ENCODE measurements around the gene ARPC1A. TPM values are rescaled to one million over a fixed set of nuclear protein-coding genes. Genes with fewer than 3 reads are reported as not detected.

Gene ARPC1A
- total and polyA plus RNA-seq, 2 of the 8 experiments (the other 6 are each of a cell fraction or from before 2014, with no cell fraction given), result 123 to 155 TPM

DNA sequence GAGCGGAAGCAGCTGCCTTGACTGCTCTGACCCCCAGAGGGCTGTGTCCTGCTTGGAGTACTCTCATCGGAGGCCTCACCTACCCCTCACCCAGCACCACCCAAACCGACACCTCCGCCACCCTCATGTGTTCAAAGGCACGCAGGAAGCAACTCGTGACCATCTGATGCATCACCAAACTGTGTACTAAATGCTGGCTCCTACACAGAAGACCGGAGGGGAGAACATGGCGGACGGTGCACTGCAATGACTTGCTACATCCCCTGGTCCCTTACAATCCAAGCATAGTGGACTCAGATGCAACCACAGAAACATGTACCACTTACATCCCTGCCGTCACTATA is 79.3 kb downstream of the ARPC1A start (continued):
- TF ChIP-seq, protein P1, sequence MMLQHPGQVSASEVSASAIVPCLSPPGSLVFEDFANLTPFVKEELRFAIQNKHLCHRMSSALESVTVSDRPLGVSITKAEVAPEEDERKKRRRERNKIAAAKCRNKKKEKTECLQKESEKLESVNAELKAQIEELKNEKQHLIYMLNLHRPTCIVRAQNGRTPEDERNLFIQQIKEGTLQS (IDR thresholded peaks at IDR 0.05; ENCODE audit: insufficient read depth, low read depth, low read length), result no peak
- TF ChIP-seq SIN3A (conservative IDR thresholded peaks at IDR 0.05 in 1 of 2, IDR thresholded peaks at IDR 0.05 in 1 of 2; ENCODE audit: low read depth in 1 of 2, low read length in 2 of 2) (no peak), TEAD4 (IDR thresholded peaks at IDR 0.05; ENCODE audit: low read depth, low read length) (no peak), KDM5A (IDR thresholded peaks at IDR 0.05; ENCODE audit: low read length) (no peak)
- TF ChIP-seq, protein P2, sequence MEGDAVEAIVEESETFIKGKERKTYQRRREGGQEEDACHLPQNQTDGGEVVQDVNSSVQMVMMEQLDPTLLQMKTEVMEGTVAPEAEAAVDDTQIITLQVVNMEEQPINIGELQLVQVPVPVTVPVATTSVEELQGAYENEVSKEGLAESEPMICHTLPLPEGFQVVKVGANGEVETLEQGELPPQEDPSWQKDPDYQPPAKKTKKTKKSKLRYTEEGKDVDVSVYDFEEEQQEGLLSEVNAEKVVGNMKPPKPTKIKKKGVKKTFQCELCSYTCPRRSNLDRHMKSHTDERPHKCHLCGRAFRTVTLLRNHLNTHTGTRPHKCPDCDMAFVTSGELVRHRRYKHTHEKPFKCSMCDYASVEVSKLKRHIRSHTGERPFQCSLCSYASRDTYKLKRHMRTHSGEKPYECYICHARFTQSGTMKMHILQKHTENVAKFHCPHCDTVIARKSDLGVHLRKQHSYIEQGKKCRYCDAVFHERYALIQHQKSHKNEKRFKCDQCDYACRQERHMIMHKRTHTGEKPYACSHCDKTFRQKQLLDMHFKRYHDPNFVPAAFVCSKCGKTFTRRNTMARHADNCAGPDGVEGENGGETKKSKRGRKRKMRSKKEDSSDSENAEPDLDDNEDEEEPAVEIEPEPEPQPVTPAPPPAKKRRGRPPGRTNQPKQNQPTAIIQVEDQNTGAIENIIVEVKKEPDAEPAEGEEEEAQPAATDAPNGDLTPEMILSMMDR (IDR thresholded peaks at IDR 0.05; ENCODE audit: control extremely low read depth in 1 of 3, insufficient read depth in 1 of 3, low read depth in 1 of 3, low read length in 3 of 3), result no peak
